ACC112 (cell line): Measurements from ENCODE around the gene CHPT1.

Source experiments
- H2AFZ ChIP-seq: fragments of 200-600 bp; sonication (generic); one replicate; pipeline ENCODE4 v1.6.0; 2017; ENCODE audit warnings: antibody characterized with exemption, low read length; ENCODE audit not compliant: unreplicated experiment
- H3K27ac ChIP-seq: fragments of 200-600 bp; sonication (generic); 2 replicates; pipeline ENCODE4 v1.5.1; 2014; ENCODE audit warnings: low read depth, mild to moderate bottlenecking, antibody characterized with exemption, low read length, moderate library complexity
- H3K27me3 ChIP-seq: fragments of 200-600 bp; sonication (generic); 2 replicates; pipeline ENCODE4 v1.6.1; 2014; ENCODE audit warnings: mild to moderate bottlenecking, antibody characterized with exemption, low read length, moderate library complexity, mixed read lengths; ENCODE audit not compliant: insufficient read depth
- H3K36me3 ChIP-seq: fragments of 200-600 bp; sonication (generic); 2 replicates; pipeline ENCODE4 v1.6.1; 2016; ENCODE audit warnings: mild to moderate bottlenecking, antibody characterized with exemption, low read length, moderate library complexity, mixed read lengths; ENCODE audit not compliant: insufficient read depth
- H3K4me1 ChIP-seq: fragments of 200-600 bp; sonication (generic); one replicate; pipeline ENCODE4 v1.6.1; 2016; ENCODE audit warnings: low read length, mixed read lengths; ENCODE audit not compliant: insufficient read depth, unreplicated experiment, control insufficient read depth
- H3K4me3 ChIP-seq: fragments of 200-600 bp; sonication (generic); 2 replicates; pipeline ENCODE4 v1.5.1; 2014; ENCODE audit warnings: mild to moderate bottlenecking, low read depth, low read length
- H3K79me2 ChIP-seq: fragments of 200-600 bp; sonication (generic); one replicate; pipeline ENCODE4 v1.6.0; 2016; ENCODE audit warnings: low read length; ENCODE audit not compliant: control insufficient read depth, unreplicated experiment, insufficient read depth

CHPT1 gene

GRCh38 chr12:101763246-101763931 is 65.9 kb downstream of the CHPT1 start:
- Histone ChIP-seq H3K4me1 (no peaks in the 10 kb centered on the region), H3K4me3 (no peak overlapping the region), H3K36me3 (no peaks in the 10 kb centered on the region), H3K27ac (no peak overlapping the region), H3K27me3 (no peaks in the 10 kb centered on the region), H3K79me2 (no peaks in the 10 kb centered on the region), H2AFZ (no peak overlapping the region)

- no peaks in the 10 kb centered on the region for H3K36me3 ChIP-seq
- no peak overlapping the region for H3K27ac ChIP-seq
- no peaks in the 10 kb centered on the region for H3K4me1 ChIP-seq
- H3K4me3 ChIP-seq, result no peak overlapping the region
- H2AFZ ChIP-seq, result no peak overlapping the region
- no peaks in the 10 kb centered on the region for H3K27me3 ChIP-seq
- no peaks in the 10 kb centered on the region for H3K79me2 ChIP-seq
These were observed 66.8 kb downstream of the CHPT1 start for GRCh38 chr12:101764051-101764792.

- Histone ChIP-seq H3K4me1 (no peaks in the 10 kb centered on the region), H3K36me3 (no peaks in the 10 kb centered on the region), H3K27ac (no peak overlapping the region), H3K4me3 (no peak overlapping the region), H3K27me3 (no peaks in the 10 kb centered on the region), H3K79me2 (no peaks in the 10 kb centered on the region), H2AFZ (no peak overlapping the region)
These were observed 70.1 kb downstream of the CHPT1 start for GRCh38 chr12:101767537-101767936.

- Histone ChIP-seq H3K4me3 (no peak overlapping the region), H2AFZ (no peak overlapping the region), H3K27me3 (no peaks in the 10 kb centered on the region), H3K36me3 (no peaks in the 10 kb centered on the region), H3K79me2 (no peaks in the 10 kb centered on the region), H3K27ac (no peak overlapping the region), H3K4me1 (no peaks in the 10 kb centered on the region)
These were observed 71.3 kb downstream of the CHPT1 start for GRCh38 chr12:101768781-101769180.

GRCh38 chr12:101769865-101770264 is 72.4 kb downstream of the CHPT1 start:
- H2AFZ ChIP-seq, result no peak overlapping the region
- no peak overlapping the region for H3K27ac ChIP-seq
- no peaks in the 10 kb centered on the region for H3K79me2 ChIP-seq
- H3K4me1 ChIP-seq, result no peaks in the 10 kb centered on the region
- no peaks in the 10 kb centered on the region for H3K36me3 ChIP-seq
- H3K4me3 ChIP-seq, result no peak overlapping the region
- H3K27me3 ChIP-seq, result no peaks in the 10 kb centered on the region

- Histone ChIP-seq H2AFZ (no peak overlapping the region), H3K4me1 (no peaks in the 10 kb centered on the region), H3K27ac (no peak overlapping the region), H3K27me3 (no peaks in the 10 kb centered on the region), H3K4me3 (no peak overlapping the region), H3K79me2 (no peaks in the 10 kb centered on the region), H3K36me3 (no peaks in the 10 kb centered on the region)
These were observed 74.8 kb downstream of the CHPT1 start for GRCh38 chr12:101772012-101772775.

GRCh38 chr12:101773650-101774162 is 76.3 kb downstream of the CHPT1 start:
- no peak overlapping the region for H2AFZ ChIP-seq
- no peaks in the 10 kb centered on the region for H3K36me3 ChIP-seq
- H3K4me3 ChIP-seq, result no peak overlapping the region
- H3K27ac ChIP-seq, result no peak overlapping the region
- H3K27me3 ChIP-seq, result no peaks in the 10 kb centered on the region
- no peaks in the 10 kb centered on the region for H3K4me1 ChIP-seq
- no peaks in the 10 kb centered on the region for H3K79me2 ChIP-seq

- Histone ChIP-seq H3K79me2 (no peaks in the 10 kb centered on the region), H2AFZ (no peak overlapping the region), H3K36me3 (no peaks in the 10 kb centered on the region), H3K4me3 (no peak overlapping the region), H3K27ac (no peak overlapping the region), H3K4me1 (no peaks in the 10 kb centered on the region), H3K27me3 (no peaks in the 10 kb centered on the region)
These were observed 78.4 kb downstream of the CHPT1 start for GRCh38 chr12:101775816-101776215.

GRCh38 chr12:101777485-101777884 is 80.0 kb downstream of the CHPT1 start:
- no peaks in the 10 kb centered on the region for H3K36me3 ChIP-seq
- H3K27ac ChIP-seq, result no peak overlapping the region
- H3K27me3 ChIP-seq, result no peaks in the 10 kb centered on the region
- H3K79me2 ChIP-seq, result no peaks in the 10 kb centered on the region
- H3K4me3 ChIP-seq, result no peak overlapping the region
- H3K4me1 ChIP-seq, result peaks cover 9% of the 10 kb centered on the region
- H2AFZ ChIP-seq, result no peak overlapping the region

GRCh38 chr12:101777978-101778377 is 80.5 kb downstream of the CHPT1 start:
- peaks cover 14% of the 10 kb centered on the region for H3K4me1 ChIP-seq
- H2AFZ ChIP-seq, result no peak overlapping the region

More at GRCh38 chr12:101777978-101778377, 80.5 kb downstream of the CHPT1 start:
- Histone ChIP-seq H3K36me3 (no peaks in the 10 kb centered on the region), H3K4me3 (no peak overlapping the region), H3K27me3 (no peaks in the 10 kb centered on the region), H3K27ac (no peak overlapping the region), H3K79me2 (no peaks in the 10 kb centered on the region)
